GM21423 (cell line): Measurements from ENCODE around the gene CACNG1.

Experiments
- ATAC-seq: cut with Tn5 transposase; IDR thresholded peaks from one replicate; pipeline ENCODE4 v1.9.1; 2021; ENCODE audit warnings: mild to moderate bottlenecking, moderate library complexity; ENCODE audit not compliant: unreplicated experiment

Gene CACNG1

DNA sequence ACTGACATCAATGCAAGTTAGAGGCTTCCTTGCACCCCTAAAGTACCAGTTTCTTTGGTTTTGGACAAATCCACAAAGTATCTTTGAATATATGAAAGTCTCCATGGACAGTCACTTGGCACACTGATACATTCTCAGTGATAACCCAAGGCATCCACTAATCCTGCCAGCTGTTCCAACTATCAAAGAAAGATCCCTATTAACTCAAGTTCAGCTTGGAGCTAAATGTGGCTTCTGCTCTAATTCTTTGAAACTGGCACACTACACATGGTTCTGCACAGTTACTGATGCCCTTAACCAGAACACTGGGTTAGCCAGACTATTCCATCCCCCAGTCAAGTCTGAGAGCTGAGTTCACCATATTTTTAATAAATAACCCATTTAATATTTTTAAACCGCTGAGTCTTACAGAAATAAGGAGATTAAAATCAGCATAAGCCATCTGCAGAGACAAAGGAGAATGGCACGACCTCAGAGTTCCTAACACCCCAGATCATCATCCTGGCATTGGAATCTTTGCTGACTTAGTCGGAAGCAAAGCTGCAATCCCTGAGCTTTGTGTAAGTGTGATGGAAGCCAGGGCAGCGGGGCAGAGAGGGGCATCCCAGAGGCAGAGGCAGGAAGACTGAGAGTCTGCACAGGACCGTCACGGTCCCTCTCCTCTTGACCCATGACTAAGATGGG is 6.3 kb downstream of the CACNG1 start:
- no peak for ATAC-seq

DNA sequence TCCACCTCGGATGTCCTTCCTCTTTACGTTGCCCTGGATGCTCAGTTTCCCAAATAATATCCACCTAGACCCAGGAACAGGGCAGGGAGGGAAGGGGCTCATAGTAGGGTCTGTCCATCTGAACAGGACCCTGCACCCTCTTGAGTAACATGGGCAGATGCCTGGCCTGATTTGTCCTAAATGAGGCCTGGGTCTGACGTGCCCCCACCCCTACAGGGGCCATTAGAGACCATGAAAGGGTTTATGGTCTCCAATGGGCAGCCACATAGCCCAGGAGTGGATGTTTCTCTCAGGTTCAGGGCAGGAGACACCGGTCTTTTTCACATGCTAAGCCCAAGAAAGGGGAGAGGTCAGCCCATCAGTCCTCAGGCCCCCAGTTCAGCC is 6.8 kb downstream of the CACNG1 start:
- no peak for ATAC-seq

DNA sequence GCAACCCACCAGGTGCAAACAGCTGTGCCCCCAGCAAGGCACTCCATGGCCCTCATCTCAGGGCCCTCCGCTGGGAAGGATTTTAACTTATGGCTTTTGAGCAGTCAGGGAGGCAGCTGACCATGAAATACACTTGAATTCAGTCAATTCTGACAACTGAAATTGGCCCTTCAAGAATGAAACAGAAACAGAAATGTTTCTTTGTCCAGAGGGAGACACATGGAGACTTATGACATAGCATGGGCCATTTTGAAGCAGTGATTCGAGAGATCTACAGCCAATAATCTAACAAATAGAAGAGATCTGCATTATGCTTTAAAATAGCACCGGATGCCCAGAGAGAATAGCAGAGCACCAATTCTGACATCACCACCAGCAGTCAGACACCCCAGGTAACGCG is 7.5 kb downstream of the CACNG1 start:
- ATAC-seq, result no peak

DNA sequence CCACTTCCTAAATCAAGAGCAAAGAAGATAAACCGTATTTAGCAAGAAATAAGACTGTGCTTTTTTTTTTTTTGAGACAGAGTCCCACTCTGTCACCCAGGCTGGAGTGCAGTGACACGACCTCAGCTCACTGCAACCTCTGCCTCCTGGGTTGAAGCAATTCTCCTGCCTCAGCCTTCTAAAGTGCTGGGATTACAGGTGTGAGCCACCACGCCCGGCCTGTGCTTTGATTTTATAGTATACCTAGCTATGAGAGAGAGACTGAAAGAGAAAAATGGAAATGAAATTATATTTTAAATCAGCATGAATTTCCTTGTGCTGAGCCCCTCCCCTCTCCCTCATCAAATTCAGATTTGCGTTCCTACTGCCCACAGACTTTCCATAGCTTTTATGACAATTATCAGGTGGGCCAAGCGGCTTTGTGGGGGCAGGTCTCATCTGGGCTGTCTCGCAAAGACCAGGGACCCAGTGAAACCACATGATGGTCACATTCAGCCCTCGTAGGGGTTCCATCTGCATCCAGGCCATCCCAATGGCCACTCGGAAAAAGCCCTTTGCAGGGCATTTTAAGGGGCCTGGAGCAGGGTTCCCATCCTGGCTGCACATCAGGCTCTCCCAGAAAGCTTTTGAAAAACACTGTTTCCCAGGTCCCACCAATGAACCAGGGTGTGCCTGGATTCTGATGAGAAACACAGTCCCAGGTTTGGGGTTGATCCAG is 8.5 kb downstream of the CACNG1 start:
- no peak for ATAC-seq

DNA sequence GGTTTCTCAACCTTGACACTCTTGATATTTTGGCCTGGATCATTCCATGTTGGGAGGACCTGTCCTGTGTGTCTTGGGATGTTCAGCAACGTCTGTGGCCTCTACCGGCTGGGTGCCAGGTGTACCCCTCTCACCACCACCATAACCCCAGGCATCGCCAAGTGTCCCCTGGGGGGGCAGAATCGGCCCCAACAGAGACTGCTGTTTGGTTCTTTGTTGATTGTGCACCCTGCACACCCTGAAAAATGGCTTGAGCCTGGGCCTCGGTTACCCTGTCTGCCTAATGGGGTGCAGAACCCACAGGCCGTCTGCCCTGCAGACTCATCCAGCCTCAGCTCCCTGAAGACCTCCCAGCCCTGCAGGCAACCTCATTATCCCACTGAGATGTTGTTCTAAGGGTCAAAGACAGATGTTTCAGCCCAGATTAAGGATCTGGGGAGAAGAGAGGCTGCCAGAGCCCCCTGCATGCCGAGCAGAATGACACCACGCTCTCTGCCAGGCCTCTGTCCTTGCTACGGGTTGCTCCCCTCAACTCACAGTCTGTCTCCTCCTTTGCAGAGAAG is 9.2 kb downstream of the CACNG1 start:
- no peak for ATAC-seq

DNA sequence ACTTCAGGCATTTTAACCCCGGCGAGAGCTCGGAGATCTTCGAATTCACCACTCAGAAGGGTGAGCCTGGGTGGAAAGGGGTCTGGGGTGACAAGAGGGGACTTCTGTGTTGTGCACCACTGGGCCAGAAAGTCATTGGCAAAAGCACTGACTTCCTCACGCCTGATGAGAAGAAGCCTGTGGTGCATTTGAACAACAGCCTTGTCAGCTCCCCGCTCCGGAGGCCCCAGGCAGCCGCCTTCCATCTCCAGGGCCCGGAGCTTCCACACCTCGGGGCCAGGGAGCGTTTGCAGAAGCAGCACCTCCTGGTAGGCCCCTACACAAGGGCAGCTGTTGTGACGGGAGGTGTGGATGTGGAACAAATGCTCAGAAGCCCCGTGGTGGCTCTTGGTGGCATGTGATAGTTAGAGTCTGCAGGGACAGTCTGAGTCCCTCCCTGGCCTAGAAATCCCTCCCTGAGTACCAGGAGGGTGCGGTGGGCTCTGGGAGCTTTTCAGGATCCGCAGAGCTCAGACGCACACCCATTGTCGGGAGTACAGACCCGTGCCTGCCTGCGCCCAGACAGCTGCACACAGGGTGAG is 9.7 kb downstream of the CACNG1 start:
- no peak for ATAC-seq

DNA sequence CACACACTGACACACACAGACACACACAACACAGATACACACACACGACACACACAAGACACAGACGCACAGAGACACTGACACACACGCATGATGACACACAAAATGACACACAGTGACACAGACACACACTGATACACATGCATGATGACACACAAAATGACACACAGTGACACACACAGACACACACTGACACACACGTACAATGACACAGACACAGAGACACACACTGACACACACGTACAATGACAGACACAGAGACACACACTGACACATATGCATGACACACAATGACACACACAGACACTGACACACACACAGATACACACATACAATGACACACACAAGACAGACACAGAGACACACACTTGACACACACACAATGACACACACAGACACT is 10.3 kb downstream of the CACNG1 start:
- no peak for ATAC-seq

DNA sequence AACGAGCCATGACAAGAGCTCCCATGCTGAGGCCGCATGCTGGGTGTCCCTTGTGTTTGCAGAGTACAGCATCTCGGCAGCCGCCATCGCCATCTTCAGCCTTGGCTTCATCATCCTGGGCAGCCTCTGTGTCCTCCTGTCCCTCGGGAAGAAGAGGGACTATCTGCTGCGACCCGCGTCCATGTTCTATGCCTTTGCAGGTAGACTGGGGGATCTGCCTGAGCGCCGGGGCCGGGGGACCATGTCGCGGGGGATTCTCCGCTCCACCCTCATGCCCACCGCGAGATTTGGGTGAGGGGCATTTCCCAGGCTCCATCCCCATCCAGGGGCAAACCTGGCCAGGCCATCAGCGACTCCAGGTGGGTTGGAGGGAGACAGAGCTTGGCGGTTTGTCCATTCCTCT is 10.7 kb downstream of the CACNG1 start:
- ATAC-seq, result no peak

DNA sequence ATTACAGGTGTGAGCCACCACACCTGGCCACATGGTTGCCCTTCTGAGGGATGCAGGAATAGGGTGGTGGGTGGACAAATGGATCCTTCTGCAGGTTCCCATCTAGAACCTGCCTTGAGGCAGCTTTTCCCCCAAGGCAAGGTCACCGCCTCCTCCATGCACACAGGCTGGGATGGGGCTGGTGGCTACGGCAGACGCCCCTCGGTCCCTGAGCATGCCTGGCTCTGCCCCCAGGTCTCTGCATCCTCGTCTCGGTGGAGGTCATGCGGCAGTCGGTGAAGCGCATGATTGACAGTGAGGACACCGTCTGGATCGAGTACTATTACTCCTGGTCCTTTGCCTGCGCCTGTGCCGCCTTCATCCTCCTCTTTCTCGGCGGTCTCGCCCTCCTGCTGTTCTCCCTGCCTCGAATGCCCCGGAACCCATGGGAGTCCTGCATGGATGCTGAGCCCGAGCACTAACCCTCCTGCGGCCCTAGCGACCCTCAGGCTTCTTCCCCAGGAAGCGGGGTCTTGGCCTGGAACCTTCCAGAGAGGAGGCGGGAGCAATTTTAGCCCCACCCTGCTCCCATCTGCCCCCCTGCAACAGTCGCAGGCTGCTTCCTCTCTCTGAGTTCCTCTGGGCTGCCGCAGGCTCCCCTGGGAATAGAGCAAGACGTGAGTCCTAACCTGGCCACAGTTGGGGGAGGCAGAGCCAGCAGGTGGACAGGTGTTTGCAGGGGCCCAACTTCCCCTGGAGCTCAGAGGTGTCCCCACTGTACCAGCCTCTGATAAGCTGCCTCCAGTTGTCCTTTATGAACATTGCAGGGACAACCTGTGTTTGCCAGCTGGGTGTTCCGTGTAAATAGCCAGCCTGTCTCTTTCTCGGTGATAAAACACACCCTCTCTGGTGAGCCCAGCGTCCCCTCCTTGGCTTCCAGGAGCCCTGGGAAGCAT is 11.7 kb downstream of the CACNG1 start:
- ATAC-seq, result no peak

DNA sequence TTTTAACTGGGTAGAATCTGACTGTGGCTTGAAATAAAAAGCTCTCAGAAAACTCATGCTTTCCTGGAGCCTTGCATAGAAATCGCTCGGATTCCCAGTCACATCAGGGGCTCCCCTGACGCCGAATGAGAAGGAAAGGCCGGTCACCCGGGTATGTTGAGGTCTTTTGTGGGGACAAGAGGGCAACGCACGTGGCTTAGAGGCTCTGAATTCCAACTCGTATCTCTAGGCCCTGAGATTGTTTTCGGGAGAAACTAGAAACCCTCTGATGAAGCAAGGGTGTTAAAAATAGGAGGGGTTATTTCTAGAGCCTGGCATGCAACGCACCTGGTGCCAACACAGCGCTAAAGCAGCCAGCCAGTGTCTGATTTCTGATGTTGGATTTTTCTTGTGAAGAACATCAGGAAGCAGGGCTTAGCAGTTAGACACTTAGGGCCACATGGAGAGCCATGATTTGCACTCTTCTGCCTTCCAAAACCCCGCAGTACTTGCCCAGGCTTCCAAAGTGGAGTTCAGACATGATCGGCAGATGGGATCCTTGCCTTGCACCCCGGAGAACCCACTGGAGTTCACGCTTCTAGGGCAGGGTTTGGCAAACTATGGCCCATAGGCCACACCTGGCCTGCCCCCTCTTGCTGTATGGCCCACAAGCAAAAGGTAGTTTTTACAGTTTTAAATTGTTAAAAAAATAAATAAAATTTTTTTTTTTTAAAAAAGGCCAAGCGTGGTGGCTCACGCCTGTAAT is 12.6 kb downstream of the CACNG1 start:
- ATAC-seq, result no peak

DNA sequence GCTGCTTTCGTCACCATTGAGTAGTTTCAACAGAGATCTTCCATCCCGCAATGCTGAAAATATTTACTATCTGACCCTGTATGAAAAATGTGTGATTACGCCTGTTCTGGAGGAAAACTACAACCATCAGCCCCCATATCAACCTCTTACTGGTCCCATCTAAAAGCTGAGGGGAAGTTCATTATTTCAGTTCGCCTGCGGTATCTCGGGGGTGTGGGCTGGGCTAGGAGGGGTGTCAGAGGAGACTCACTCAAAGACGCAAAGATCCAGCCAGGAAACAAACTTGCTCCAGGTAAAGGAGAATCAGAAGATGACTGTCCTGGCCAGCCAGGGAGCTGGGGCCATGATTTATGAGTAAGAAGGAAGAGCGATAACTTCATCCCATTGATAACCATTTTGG is 13.7 kb downstream of the CACNG1 start:
- ATAC-seq, result no peak

DNA sequence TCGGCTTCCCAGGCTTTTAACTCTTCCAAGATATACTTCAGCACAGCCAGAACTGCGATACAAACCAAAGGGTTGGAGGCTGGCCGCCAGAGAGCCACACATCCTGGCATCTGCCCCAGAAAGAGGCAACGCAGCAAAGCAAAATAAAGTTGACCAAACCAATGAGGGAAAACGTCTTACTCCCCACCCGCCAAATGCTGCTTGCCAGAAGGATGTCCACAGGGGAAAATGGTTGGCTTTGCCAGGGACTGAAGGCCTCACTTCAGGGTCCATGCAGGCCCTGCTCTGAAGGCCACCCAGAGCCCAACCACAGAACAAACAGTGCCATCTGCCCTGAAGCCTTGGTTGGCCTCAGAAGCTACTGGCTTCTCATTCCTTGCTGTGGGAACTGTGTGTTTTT is 15.0 kb downstream of the CACNG1 start:
- ATAC-seq, result no peak

DNA sequence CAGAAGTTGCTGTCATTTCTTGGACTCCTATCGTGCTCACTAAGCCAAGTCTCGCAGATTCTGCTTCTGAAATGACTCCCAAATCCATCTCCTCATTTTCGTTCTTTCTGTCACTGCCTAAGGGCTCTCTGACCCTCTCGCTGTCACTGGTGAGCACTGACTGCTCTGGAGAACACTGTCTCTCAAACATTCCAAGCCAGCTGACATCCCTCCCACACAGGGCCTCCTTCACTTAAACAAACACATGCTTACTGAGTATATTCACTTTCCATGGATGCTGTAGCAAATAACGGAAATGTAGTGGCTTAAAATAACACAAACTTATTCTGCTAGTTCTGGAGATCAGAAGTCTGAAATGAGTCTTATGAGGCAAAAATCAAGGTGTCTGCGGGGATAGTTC is 18.8 kb downstream of the CACNG1 start:
- no peak for ATAC-seq

DNA sequence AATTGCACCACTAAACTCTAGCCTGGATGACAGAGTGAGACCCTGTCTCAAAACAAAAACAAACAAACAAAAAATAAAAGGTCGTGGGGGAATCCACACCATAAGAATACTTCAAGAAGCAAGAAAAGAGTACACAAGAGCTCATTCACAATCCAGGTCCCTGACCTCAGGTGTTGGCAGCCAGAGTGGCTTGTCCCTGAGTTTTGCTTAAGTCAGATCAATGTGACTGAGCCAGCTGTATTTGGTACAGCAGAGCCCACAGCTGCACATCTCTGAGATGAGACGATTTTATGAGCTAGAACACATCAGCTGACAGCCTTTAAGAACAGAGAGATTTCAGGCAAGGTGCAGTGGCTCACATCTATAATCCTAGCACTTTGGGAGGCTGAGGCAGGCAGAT is 22.4 kb downstream of the CACNG1 start:
- no peak for ATAC-seq

DNA sequence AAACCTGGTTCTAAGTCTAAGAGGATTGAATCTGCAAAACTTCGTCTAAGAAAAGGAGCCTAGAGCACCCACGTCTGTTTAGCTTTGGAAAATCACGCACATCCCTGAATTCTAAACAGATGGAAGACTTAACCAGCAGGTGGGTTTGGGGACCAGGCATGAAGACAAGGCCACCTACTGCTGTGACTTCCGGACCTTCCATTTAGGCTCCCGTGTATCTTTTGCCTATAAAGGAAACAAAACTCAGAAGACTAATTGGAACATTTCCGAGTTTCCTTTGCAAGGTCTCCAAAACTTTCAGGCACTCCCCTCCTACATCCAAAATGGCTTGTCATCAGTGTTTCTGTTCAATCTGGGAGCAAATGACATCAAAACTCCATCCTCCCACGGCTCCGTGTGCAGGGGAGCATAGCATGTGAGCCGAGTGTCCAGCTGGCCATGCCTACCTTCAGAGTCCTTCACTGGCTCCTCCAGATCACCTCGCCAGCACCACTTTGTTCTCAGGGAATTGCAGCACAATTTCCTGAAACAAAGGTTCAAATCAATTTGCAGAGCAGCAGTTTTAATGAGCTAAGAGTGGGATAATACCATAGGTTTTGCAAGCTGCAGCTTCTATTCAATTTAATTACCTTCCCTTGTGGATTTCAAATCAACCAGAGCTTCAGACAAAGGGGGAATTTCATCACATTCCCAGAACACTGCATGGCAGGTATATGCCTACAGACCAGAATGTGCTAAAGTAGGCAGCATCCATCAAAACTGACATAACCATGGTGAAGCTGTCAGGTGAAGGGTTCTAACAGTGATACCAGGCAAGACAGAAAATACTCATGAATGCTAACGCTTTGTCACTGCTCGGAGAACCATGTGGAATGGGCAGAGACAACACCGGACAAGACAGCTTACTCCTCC is 23.5 kb downstream of the CACNG1 start:
- ATAC-seq, result no peak

DNA sequence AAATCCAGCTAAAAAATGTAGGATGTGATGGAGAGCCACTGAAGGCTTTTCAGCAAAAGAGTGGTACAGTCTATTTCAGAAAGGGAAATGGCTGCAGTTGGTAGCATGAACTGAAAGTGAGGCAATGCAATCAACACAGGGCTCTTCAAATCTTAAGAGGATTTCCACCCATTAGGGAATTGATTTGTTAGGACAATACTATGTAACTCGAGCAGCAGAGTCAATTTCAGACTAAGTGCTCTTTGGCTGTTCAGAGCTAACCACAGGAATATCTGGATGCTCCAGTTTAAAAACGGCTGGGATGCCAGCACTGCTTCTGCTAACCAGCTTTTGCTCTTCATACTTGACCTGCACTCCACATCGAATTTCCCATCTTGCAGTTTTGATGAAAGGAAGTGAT is 24.6 kb downstream of the CACNG1 start:
- ATAC-seq, result no peak

DNA sequence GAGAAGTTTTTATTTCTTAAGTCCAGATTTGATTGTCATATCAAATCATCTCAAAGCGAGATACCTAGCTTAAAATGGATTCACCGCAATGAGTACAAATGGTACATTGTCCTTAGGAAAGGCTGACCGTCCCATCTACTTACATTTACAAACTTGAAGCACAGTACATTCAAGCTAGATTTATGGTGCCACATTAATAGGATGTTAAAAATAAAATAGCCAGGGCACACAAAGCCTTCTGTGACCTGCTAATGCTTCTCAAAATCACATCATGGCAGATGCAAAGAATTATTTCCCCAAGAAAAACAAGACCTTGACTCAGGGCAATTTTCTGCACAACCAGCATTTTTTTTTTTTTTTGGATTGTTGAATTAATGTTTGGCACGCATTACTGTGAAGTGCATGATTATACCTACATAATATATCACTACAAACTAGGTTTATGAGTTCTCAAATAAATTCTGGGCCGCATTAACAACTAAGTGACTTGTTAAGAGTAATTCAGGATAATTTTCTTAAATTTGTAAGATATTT is 25.3 kb downstream of the CACNG1 start:
- no peak for ATAC-seq

DNA sequence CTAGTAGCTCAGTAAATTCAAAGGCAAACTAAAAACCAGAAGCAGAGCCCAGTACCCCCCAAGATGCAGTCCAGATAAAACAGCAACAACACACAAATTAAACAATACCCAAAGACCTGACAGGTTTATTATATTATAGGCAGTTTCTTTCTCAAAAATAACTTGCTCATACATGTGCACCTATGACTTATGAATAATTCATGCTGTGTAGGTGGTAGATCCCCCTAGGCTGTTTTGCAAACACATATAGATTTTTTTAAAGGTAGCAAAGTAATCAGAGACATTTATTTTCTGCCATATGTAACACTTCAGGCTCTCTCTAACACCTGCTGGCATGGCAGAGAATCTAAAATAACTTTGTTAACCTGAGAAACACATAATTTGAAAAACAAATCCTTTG is 27.2 kb downstream of the CACNG1 start:
- ATAC-seq, result no peak

DNA sequence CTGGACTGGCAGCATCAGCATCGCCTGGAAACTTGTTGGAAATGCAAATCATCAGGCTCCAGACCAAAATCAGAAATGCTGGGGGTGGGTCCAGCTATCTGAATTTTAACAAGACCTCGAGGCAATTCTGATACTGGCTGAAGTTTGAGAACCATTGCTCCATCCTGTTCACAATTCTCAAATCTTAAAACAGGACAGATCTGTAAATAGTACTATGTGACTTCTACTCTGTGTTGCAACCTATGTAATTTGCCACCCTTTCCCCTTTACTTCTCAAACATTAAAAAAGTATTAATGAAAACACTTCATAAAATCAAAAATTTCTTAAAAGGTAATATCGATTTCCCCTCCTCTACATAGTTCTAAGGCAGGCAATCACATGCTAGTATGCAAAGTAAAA is 28.5 kb downstream of the CACNG1 start:
- no peak for ATAC-seq
